ENCODE results near the gene COL15A1. TPM values are rescaled to one million over a fixed set of nuclear protein-coding genes. Genes with fewer than 3 reads are reported as not detected.

The COL15A1 gene
- total and polyA plus RNA-seq, 2 of the 8 experiments (the other 6 are each of a cell fraction or from before 2014, with no cell fraction given) = 0.12 to 0.15 TPM

GRCh38 chr9:98931600-98932389 lies 11.9 kb upstream of the COL15A1 start (continued):
- TF ChIP-seq ZNF274 (IDR thresholded peaks at IDR 0.05; ENCODE audit: borderline replicate concordance, extremely low read depth, low read length) (no peak), RFX5 (IDR thresholded peaks at IDR 0.05; ENCODE audit: borderline replicate concordance, low read depth, low read length) (no peak), SIX5 (IDR thresholded peaks at IDR 0.05; ENCODE audit: low read depth, low read length) (no peak), TAF1 (IDR thresholded peaks at IDR 0.05; ENCODE audit: low read depth, low read length) (no peak), SP4 (IDR thresholded peaks at IDR 0.05; ENCODE audit: low read length) (no peak), POU5F1 (IDR thresholded peaks at IDR 0.05; ENCODE audit: low read depth, low read length) (no peak), CTBP2 (IDR thresholded peaks at IDR 0.05; ENCODE audit: borderline replicate concordance, insufficient read depth, insufficient read length, low read length) (no peak), EGR1 (IDR thresholded peaks at IDR 0.05; ENCODE audit: borderline replicate concordance, low read depth, low read length) (no peak)

Data from H1 (cell line).